Sigmoid colon (tissue), 7 donors: ENCODE data around the gene FOSL2. TPM values are rescaled to one million over a fixed set of nuclear protein-coding genes. Genes with fewer than 3 reads are reported as not detected.
A peak's percentile ranks its signal among the peaks of the same experiment; 100 is the strongest.

Source experiments
- DNase-seq: peaks from one replicate; pipeline ENCODE4 v3.0.0-alpha.2; 2019
- H3K27ac ChIP-seq, 4 donors: fragments of 200-600 bp; sonication (generic); one replicate each; pipeline ENCODE4 v1.5.1; 2016 to 2019; ENCODE audit warnings: mild to moderate bottlenecking in 1 of 4
- H3K27me3 ChIP-seq, 3 donors: fragments of 200-600 bp; sonication (generic); one replicate each; pipeline ENCODE4 v1.5.1; 2019; ENCODE audit warnings: mild to moderate bottlenecking in 1 of 3
- H3K36me3 ChIP-seq, 4 donors: fragments of 200-600 bp; sonication (generic); one replicate each; pipeline ENCODE4 v1.5.1; 2016 to 2019
- H3K4me1 ChIP-seq, 4 donors: fragments of 200-600 bp; sonication (generic); one replicate each; pipeline ENCODE4 v1.5.1; 2017 to 2019
- H3K4me3 ChIP-seq, 4 donors: fragments of 200-600 bp; sonication (generic); one replicate each; pipeline ENCODE4 v1.5.1; 2017 to 2019; ENCODE audit warnings: mild to moderate bottlenecking in 2 of 4, moderate library complexity in 1 of 4
- H3K9me3 ChIP-seq, 4 donors: fragments of 200-600 bp in 3 of 4; sonication (generic) in 3 of 4; one replicate each; pipeline versions ENCODE4 v1.5.1 to v1.6.1; 2013 to 2019
- EP300 ChIP-seq, 4 donors: sonication (generic); formaldehyde crosslinking; IDR thresholded peaks; one replicate each; pipeline ENCODE4 v1.6.1; 2017; ENCODE audit warnings: antibody characterized with exemption in 4 of 4
- POLR2A ChIP-seq, 2 donors: fragments of 450-650 bp; IDR thresholded peaks; one replicate each; pipeline ENCODE4 v1.6.1; 2016; ENCODE audit warnings: antibody characterized with exemption in 2 of 2, mild to moderate bottlenecking in 2 of 2, moderate library complexity in 2 of 2
- POLR2AphosphoS5 ChIP-seq, 4 donors: sonication (generic); formaldehyde crosslinking; IDR thresholded peaks; one replicate each; pipeline ENCODE4 v1.6.1; 2017; ENCODE audit warnings: antibody characterized with exemption in 4 of 4
- WGBS, 2 donors: extraction: QIAGEN DNeasy Blood & Tissue Kit; methylation state at CpG; one replicate each; pipeline ENCODE4 v1.1.7; 2013; 5-methylcytosine and 5-hydroxymethylcytosine counted together
- intact Hi-C: fragments of 100-400 bp; cut with DNase I; formaldehyde crosslinking; loops from one replicate; pipeline ENCODE4 v1.15.1; 2023
- polyA plus RNA-seq, 3 donors: library from polyadenylated mRNA; stranded (reverse); fragments of 200-250 nt; gene quantifications; one replicate each; pipeline ENCODE4 v1.2.3, GENCODE V29; 2013
- total RNA-seq, 4 donors: library from RNA; depleted of rRNA; stranded (reverse); fragments of >200 nt; gene quantifications; one replicate each; pipeline ENCODE4 v1.1.0, GENCODE V29; 2016
- TF ChIP-seq, protein P1 (sequence below), 4 experiments: fragments of 450-650 bp in 3 of 4; fragments of 200-600 bp in 1 of 4; IDR thresholded peaks; one replicate each; pipeline ENCODE4 v1.5.1; 2016 to 2019; ENCODE audit warnings: antibody characterized with exemption in 4 of 4, mild to moderate bottlenecking in 3 of 4, moderate library complexity in 2 of 4
- donor health status: healthy with polysubstance abuse.
- donor health status: Bipolar disorder and iron deficiency.
- donor health status: healthy.

The FOSL2 gene
- total and polyA plus RNA-seq, 7 donors = 30.0 to 208 (median 65.8) TPM

DNA sequence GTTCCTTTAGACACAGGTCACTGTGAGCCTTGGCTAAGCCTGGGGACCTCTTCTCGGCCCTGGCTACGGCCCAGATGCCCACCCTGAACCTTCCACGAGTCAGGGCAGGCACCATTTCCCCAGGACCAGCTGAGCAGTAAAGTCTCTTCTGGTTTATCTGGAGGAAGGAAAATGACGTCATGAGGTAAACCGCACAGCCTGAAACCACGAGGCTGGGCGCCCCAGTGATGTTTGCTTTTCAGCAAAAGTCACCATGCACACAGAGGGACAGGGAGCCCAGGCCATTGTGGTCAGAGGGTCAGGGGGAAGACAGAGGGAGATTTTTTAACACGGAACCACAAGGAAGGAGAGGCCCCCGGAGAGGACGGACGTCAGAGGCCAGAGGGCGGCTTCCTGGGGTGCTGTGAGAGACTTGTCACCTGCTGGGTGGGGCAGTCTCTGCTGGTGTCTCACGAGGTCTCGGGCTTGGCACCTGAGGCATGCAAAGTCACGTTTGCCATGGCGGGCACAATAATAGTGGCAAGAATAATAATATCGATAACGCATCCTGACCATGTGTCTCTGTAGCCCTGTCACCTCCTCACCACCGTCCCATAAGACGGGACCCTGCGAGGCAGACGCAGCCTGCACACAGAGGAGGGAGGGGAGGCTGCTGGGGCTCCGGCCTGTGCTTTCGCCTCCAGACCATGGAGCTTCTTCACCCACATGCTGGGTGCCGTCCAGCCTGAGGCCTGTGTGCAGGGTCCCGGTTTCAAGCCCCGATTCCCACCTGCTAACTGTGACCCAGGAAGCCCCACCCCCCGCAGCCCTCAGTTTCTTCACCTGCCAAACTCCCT lies 33.2 kb upstream of the FOSL2 start:
- H3K36me3 ChIP-seq = no peaks in the 10 kb centered on the region
- H3K9me3 ChIP-seq = no peaks in the 10 kb centered on the region
- 47 to 52% methylated on average over 28 of the region's 28 CpGs for WGBS, 2 donors
- no peak for TF ChIP-seq POLR2A (IDR thresholded peaks at IDR 0.05)
- TF ChIP-seq, protein P1, sequence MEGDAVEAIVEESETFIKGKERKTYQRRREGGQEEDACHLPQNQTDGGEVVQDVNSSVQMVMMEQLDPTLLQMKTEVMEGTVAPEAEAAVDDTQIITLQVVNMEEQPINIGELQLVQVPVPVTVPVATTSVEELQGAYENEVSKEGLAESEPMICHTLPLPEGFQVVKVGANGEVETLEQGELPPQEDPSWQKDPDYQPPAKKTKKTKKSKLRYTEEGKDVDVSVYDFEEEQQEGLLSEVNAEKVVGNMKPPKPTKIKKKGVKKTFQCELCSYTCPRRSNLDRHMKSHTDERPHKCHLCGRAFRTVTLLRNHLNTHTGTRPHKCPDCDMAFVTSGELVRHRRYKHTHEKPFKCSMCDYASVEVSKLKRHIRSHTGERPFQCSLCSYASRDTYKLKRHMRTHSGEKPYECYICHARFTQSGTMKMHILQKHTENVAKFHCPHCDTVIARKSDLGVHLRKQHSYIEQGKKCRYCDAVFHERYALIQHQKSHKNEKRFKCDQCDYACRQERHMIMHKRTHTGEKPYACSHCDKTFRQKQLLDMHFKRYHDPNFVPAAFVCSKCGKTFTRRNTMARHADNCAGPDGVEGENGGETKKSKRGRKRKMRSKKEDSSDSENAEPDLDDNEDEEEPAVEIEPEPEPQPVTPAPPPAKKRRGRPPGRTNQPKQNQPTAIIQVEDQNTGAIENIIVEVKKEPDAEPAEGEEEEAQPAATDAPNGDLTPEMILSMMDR (IDR thresholded peaks at IDR 0.05) = no peak
- TF ChIP-seq POLR2AphosphoS5 (IDR thresholded peaks at IDR 0.05) = no peak
- TF ChIP-seq EP300 (IDR thresholded peaks at IDR 0.05) = no peak
- DNase-seq = no peak
- H3K27ac ChIP-seq = no peak overlapping the region
- peaks cover 0 to 22% (median 20%) of the 10 kb centered on the region in 4 donors for H3K4me1 ChIP-seq
- no peak overlapping the region for H3K4me3 ChIP-seq
- no peaks in the 10 kb centered on the region for H3K27me3 ChIP-seq
- intact Hi-C loops = no loop called here

DNA sequence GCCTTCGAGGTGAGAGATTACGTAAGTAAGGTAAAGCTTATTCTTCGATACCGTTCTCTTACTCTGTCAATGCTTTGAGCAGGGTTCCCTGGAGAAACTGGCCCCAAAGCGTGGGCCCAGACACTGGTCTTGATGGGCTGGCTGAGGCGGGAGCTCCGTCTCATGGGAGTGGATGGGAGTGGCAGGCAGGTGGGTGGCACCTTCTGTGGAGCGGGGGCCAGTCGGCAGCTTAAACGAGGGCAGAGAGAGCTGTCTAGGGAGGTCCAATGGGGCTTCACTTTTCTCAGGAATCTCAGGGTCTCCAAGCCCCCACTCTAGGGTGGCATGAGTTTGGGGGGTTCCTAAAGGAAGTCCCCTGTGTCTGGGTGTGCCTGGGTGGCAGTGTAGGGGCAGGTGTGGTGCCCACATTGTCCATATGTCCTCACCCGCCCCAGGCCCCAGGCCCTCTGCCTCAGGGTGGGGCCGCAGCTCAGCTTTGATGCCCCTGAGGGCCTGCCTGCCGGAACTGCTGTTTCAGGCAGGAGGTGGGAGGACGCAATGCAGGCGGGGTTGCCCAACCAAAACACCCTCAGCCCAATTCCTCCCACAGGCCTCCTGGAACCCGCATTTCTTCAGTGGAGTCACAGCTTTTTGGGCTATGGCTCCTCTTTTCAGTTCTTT lies 32.5 kb upstream of the FOSL2 start:
- Histone ChIP-seq H3K27ac (no peak overlapping the region), H3K9me3 (no peaks in the 10 kb centered on the region), H3K4me3 (no peak overlapping the region), H3K36me3 (no peaks in the 10 kb centered on the region), H3K4me1 (peaks cover 0 to 22% (median 18%) of the 10 kb centered on the region in 4 donors), H3K27me3 (no peaks in the 10 kb centered on the region)
- no peak for DNase-seq
- WGBS, 2 donors = 90% methylated on average over 16 of the region's 16 CpGs
- TF ChIP-seq POLR2A (IDR thresholded peaks at IDR 0.05) (no peak), POLR2AphosphoS5 (IDR thresholded peaks at IDR 0.05) (no peak), EP300 (IDR thresholded peaks at IDR 0.05) (no peak)
- TF ChIP-seq, protein P1 (IDR thresholded peaks at IDR 0.05) = no peak
- intact Hi-C loops = no loop called here

DNA sequence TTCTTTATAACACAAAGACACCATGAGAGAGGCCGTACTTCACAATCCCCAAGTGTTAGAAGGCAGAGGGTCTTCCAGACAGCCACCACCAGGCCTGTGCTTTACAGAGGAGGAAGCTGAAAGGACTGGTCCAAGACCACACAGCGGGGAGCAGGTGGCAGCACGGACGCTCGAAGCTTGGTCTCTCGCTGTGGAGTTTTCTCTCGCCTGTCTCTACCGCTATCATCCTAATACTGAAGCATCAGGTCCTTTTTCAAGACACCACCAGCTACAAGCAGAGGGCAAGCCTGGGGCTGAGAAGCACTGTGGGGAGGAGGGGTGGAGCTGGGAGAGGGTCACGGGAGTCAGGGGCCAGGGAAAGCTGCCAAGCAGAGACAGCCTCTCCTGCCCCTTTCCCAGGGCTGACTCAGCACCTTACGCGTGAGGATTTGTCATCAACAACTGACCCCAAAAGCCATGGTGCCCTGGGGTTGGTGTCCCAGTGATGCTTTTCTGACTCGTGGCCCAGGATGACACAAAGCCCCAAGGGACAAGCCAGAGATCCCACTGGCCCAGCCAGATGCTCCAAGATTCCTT lies 31.9 kb upstream of the FOSL2 start:
- WGBS, 2 donors = 83 to 90% methylated on average over 12 of the region's 12 CpGs
- H3K4me3 ChIP-seq = no peak overlapping the region
- no peak overlapping the region for H3K27ac ChIP-seq
- H3K4me1 ChIP-seq = peaks cover 0 to 16% (median 12%) of the 10 kb centered on the region in 4 donors
- H3K9me3 ChIP-seq = no peaks in the 10 kb centered on the region
- TF ChIP-seq EP300 (IDR thresholded peaks at IDR 0.05) (no peak), POLR2AphosphoS5 (IDR thresholded peaks at IDR 0.05) (peak in 2 of 4 donors; percentile 5 to 38), POLR2A (IDR thresholded peaks at IDR 0.05) (no peak)
- TF ChIP-seq, protein P1 (IDR thresholded peaks at IDR 0.05) = no peak
- peak; percentile 68 for DNase-seq
- no peaks in the 10 kb centered on the region for H3K27me3 ChIP-seq
- intact Hi-C loops = no loop called here
- H3K36me3 ChIP-seq = no peaks in the 10 kb centered on the region

DNA sequence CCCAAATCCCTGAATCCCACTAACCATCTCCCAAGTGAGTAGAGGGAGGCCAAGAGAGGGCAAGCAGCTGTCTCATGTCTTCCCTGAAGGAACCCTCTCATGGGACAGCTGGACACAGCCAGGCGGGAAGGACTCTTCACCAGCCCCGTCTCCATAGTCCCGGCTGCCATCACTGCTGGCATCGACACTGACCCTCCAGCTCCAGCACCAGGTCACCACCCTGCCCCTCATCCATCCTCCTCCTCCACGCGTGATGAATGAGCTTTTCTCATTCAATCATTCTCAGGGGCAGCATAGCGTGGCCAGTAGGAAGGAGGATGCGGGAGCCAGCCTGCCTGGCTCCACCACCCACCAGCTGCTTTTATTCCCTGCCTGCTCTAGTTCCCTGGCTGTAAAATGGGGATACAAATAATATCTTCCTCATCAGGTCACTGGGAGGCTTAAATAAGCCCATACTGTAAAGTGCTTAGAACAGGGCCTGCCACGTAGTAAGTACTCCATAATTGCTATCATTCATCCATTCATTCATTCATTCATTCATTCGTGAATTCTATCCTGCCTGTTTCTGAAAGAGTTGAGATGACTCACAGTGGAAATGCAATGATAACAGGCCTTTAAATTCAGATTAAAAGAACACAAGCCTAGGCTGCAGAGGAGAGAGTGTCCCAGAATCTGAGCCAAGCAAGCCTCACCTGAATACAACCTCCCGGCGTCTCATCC lies 30.5 kb upstream of the FOSL2 start:
- no peaks in the 10 kb centered on the region for H3K27me3 ChIP-seq
- no peak for DNase-seq
- no peak overlapping the region for H3K4me3 ChIP-seq
- H3K36me3 ChIP-seq = no peaks in the 10 kb centered on the region
- H3K4me1 ChIP-seq = peaks cover 0 to 3% (median 0%) of the 10 kb centered on the region in 4 donors
- no peak overlapping the region for H3K27ac ChIP-seq
- WGBS, 2 donors = 78% methylated on average over 12 of the region's 12 CpGs
- TF ChIP-seq POLR2AphosphoS5 (IDR thresholded peaks at IDR 0.05) (no peak), POLR2A (IDR thresholded peaks at IDR 0.05) (no peak), EP300 (IDR thresholded peaks at IDR 0.05) (no peak)
- TF ChIP-seq, protein P1 (IDR thresholded peaks at IDR 0.05) = no peak
- intact Hi-C loops = no loop called here
- no peaks in the 10 kb centered on the region for H3K9me3 ChIP-seq
